Suprapubic skin (tissue), 4 donors: ENCODE data around the gene CRNKL1.

Experiments
- CTCF ChIP-seq, 2 donors: fragments of 200-600 bp in 1 of 2; fragments of 450-650 bp in 1 of 2; sonication (generic) in 1 of 2; IDR thresholded peaks; one replicate each; pipeline ENCODE4 v1.5.1; 2016 to 2019; ENCODE audit warnings: antibody characterized with exemption in 2 of 2, mild to moderate bottlenecking in 1 of 2, moderate library complexity in 1 of 2
- POLR2A ChIP-seq, 2 donors: fragments of 450-650 bp; IDR thresholded peaks; one replicate each; pipeline ENCODE4 v1.6.1; 2017; ENCODE audit warnings: antibody characterized with exemption in 2 of 2, mild to moderate bottlenecking in 2 of 2, moderate library complexity in 2 of 2
- POLR2AphosphoS5 ChIP-seq, 3 donors: sonication (generic); formaldehyde crosslinking; IDR thresholded peaks; one replicate each; pipeline ENCODE4 v1.6.1; 2017; ENCODE audit warnings: antibody characterized with exemption in 3 of 3

- TF ChIP-seq CTCF (IDR thresholded peaks at IDR 0.05), result peak; percentile 67 to 74
- TF ChIP-seq POLR2A (IDR thresholded peaks at IDR 0.05), result no peak
- TF ChIP-seq POLR2AphosphoS5 (IDR thresholded peaks at IDR 0.05), result no peak
These were observed 56.9 kb downstream of the CRNKL1 start for GRCh38 chr20:19995220-19995863.
